HG03342 (cell line): ENCODE measurements around the gene LRIG1.

Source experiments
- ATAC-seq: cut with Tn5 transposase; IDR thresholded peaks from one replicate; pipeline ENCODE4 v1.9.1; 2021; ENCODE audit warnings: mild to moderate bottlenecking, moderate library complexity; ENCODE audit not compliant: unreplicated experiment

The LRIG1 gene

DNA sequence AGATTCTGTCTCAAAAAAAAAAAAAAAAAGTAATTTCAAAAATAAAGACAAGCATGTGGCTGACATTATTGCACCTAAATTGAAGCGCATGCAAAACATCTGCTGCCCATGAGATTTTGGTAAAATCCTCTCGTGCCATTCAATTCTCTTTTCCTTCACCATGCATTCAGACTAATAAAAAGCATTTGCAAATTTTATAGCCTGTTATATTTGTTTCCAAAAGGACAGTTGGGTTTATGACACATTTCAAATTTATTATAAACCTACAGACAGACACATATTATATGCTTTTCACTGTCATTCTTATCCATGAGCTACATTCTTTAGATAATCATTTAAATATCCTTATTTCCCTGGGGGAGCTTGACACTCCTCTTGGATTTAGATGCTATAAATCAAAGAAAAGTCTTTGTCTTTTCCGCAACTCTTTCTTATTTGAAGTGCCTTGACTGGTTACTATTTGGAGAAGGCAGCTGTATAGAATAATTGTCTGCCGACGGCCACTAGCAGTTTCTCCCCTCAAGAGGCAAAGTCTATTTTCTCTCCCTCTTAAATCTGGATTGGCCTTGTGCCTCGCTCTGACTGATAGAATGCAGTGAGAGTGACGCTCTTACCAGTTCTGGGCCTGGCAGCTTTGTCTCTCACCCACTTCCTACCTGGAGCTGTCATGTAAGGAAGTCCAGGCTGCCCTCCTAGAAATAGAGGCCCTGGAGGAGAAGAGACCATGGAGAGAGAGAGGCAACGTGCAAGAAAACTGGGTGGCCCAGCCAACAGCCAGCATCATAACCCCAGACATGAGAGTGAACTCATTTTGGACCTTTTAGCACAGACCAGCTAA is 6.8 kb upstream of the LRIG1 start:
- ATAC-seq, result no peak

GRCh38 chr3:66506154-66506553 is 5.3 kb upstream of the LRIG1 start:
- ATAC-seq, result no peak

GRCh38 chr3:66504850-66505641 is 4.2 kb upstream of the LRIG1 start:
- no peak for ATAC-seq

- ATAC-seq, result no peak
Observed at GRCh38 chr3:66502981-66503380, 2.2 kb upstream of the LRIG1 start.

DNA sequence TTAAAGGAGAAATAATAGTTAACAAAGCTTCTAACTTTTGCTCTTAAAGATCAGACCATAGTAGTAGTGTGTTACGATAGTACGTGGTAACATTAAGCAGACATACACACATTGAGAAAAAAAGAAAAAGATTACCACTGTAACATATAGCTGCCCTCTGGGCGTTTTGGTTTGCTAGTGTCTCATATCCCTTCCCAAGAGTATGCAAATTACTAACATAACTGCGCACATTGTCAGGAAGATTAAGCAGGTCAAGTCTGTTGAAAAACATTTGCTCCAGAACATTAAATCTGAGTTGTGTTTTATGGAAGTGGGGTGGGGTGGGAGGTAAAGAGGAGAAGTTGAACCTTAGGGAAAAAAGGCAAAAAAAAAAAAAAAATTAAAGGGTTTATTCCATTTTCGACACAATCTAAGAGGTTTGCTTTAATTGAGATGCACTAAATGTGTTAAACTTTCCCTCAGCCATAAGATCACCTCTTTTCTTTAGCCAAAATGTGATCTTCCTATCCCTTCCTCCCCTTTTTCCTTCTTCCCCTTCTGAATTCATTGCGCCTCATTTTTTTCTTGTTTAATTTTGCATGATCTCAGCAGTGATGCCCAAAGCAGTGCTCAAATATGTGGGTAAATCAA is 1.5 kb upstream of the LRIG1 start:
- no peak for ATAC-seq

- no peak for ATAC-seq
Observed at GRCh38 chr3:66501483-66502244, 842 bp upstream of the LRIG1 start.

GRCh38 chr3:66499881-66500575 is 794 bp downstream of the LRIG1 start:
- ATAC-seq, result peak; percentile 13

GRCh38 chr3:66498687-66499621 is 1.9 kb downstream of the LRIG1 start:
- no peak for ATAC-seq

DNA sequence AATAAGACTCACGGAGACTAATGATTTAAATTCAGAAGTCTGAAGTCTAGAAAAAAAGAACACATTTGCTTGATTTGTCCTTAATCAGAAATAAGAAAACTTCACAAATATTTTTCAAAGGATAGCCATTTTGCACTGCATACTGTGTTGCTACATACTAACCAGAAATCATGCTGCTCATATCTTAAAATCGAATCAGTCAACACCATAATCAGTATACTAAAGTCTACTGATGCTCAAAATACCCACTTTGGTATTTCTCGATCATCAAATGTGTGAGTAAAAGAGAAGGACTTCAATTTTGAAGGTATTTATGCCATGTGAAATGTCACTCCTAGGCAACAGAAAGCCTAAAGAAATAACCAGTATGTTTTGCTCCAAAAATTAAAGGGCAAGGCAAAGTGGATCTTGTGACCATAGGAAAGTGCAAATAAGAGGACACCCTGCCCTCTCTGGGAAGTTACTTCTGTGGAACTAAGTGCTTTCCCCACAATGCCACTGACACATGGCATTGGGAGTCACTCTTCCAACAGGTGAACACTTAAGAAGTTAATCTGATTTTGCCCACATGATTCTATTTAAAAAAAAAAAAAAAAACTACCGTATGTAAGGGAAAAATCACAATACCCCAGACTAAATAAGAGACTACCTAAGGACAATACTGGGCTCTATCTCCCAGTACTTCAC is 2.7 kb downstream of the LRIG1 start:
- no peak for ATAC-seq

- ATAC-seq, result no peak
Observed at GRCh38 chr3:66497288-66497984, 3.4 kb downstream of the LRIG1 start.

DNA sequence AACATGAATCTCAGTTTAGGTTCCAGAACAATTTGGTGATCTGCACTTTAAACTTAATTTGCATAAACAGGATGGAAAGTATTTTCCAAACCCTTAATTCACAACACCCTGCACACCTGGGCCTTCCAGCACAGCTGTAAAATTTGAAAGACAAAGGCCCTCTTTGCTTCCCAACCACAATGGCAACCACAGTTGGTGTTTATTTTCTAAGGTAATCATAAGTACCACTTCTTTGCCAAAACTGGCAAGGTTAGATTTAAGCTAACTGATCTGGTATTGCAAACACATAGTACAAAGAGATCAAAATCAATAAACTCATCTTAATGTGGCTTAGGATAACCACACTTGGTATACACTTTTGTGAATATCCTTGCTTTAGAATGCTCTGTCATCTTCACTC is 4.1 kb downstream of the LRIG1 start:
- no peak for ATAC-seq

GRCh38 chr3:66496301-66496700 is 4.5 kb downstream of the LRIG1 start:
- ATAC-seq, result no peak

DNA sequence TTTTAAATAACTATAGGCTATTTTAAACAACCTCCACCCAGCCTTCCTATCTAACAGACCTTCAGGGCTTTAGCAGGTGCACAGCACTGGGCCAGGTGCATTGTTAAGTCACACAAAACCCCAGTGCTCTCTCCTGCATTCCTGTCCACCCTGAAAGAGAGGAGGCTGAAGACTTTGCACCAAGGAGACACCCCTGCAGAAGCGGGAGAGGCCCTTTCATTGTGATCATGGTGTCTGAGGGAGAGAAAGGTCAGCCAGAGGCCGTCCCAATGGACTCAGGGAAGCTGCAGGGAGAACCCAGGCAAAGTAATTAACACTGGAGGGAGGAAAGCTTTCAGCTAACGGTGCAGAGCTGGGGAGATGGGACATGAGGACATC is 5.2 kb downstream of the LRIG1 start:
- no peak for ATAC-seq

GRCh38 chr3:66494959-66495667 is 5.7 kb downstream of the LRIG1 start:
- no peak for ATAC-seq

- ATAC-seq, result no peak
Observed at GRCh38 chr3:66493458-66494099, 7.2 kb downstream of the LRIG1 start.

- no peak for ATAC-seq
Observed at GRCh38 chr3:66492672-66493071, 8.2 kb downstream of the LRIG1 start.

DNA sequence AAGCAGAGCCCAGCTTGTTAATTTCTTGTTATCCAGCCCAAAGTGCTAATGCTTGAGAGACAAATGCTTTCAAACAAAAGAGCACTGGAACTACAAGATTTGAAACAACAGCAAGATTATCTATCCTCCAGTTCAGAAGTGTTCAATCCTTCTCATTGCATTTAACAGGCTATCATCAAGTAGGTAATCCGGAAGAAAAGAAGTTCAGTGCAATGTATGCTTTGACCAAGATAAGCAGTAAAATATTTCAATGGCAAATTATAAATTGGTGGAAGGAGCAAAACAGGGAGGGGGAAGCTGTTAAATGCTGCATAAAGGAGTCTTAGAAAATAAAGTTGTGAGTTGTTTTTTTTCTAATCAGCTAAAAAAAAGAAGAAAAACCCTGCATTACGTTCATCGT is 8.8 kb downstream of the LRIG1 start:
- ATAC-seq, result no peak
